GM12873 (cell line): ENCODE data around the gene SCFD2.

ENCODE experiments used
- TF ChIP-seq, protein P1 (sequence below): IDR thresholded peaks from 2 replicates; pipeline ENCODE4 v1.5.1; 2012; ENCODE audit warnings: low read depth, mild to moderate bottlenecking, moderate library complexity, low read length, control low read depth; ENCODE audit not compliant: insufficient read depth; ENCODE audit errors: missing control alignments

Gene SCFD2

DNA sequence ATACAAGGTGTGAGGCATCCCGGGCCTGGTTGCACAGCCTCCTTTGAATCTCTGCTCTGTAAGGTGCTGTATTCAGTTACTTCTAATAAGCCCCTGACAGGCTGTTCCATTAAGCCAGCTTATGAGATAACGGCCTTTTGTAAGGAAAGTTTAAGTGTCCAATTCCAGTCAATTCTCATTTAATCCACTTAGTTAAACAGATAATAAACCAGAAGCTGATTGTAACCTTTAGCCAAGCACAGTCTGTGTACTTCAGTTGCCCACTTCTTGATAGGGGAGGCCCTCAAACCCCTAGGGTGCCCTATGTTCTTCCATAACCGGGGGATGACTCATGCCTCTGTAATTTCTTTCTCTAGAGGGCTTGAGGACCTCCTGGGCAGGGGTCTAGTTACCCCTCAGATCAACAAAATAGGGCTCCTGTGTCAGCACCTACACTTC is 440.3 kb downstream of the SCFD2 start:
- TF ChIP-seq, protein P1, sequence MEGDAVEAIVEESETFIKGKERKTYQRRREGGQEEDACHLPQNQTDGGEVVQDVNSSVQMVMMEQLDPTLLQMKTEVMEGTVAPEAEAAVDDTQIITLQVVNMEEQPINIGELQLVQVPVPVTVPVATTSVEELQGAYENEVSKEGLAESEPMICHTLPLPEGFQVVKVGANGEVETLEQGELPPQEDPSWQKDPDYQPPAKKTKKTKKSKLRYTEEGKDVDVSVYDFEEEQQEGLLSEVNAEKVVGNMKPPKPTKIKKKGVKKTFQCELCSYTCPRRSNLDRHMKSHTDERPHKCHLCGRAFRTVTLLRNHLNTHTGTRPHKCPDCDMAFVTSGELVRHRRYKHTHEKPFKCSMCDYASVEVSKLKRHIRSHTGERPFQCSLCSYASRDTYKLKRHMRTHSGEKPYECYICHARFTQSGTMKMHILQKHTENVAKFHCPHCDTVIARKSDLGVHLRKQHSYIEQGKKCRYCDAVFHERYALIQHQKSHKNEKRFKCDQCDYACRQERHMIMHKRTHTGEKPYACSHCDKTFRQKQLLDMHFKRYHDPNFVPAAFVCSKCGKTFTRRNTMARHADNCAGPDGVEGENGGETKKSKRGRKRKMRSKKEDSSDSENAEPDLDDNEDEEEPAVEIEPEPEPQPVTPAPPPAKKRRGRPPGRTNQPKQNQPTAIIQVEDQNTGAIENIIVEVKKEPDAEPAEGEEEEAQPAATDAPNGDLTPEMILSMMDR: no peak

DNA sequence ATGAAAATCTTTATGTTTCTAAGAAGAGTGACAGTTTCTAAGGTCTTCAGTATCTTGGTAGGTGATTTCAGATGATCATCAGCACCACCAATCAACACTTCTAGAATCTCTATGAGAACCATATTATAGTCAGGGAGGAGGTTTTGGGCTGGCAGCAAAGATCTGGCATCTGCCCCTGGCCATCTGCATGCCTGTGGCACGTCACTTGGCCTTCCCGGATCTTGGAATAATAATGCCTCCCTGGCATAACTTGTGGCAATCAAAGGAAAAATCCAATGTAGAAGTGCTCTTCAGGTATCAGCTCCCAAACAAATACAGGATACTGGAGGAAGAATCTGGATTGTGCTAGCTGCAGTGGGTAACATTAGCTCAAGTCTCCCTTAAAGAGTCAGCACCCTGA is 446.4 kb downstream of the SCFD2 start:
- TF ChIP-seq, protein P1: no peak

DNA sequence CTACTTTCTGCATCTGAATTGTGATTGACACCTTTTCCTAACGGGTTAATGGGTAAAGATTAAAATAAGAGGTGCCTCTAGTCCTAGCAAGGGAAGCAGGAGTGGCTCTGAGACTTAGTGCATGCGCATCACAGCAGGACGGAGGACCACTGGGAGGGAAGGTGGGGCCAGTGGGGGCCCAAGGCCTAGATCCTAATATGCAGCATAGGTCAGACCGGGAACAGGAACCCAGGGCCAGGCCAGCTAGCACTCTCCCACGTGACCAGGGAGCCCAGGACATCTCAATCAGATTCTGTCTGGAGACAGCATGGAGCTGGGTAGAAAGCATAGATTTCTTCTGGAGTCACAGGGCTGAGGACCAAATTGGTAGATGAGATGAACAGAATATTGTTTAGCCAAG is 448.0 kb downstream of the SCFD2 start:
- TF ChIP-seq, protein P1: no peak

DNA sequence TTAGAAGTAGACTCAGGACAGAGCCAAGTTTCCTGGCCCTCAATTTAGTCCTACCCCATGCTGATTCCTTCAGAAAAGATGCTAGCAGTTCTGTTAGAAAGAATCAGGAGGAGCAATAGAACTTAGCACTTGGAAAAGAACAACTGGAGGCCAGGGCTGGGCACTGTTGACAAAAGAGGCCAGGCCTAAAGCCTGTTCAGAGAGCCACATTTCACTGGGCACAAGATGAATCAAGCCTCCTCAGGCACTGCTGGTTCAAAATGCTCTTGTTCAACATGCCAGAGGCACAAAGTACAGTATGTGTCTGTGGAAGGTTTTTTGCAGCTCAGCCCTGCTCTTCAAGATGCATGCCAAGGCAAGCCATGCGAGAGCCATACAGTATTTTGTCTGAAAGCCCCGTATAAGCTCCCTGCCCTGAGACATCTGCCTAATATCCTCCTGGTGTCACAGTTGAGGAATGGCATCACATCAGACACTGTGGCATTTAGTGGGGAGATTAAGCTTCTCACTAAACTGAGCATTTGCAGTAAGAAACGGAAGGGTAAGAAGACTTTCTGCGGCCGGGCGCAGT is 450.0 kb downstream of the SCFD2 start:
- TF ChIP-seq, protein P1: no peak

DNA sequence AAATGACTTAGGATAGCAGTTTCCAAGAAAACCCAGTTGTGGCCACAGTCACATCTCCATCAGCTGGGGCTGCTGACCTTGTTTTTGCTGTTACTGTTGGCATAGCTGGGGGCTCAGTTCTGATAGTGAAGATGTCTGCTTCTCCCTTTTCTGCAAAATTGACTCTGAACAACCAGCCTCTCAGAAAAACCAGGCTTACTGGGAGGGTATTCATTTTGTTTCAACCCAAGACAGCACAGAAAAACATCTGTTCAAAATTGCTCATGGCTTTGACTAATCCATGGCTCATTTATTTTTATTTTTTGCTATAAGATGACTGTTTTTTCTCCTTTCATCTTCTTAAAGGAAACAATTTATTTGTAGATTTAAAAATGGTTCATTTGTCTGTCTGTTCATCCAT is 450.7 kb downstream of the SCFD2 start:
- TF ChIP-seq, protein P1: no peak

DNA sequence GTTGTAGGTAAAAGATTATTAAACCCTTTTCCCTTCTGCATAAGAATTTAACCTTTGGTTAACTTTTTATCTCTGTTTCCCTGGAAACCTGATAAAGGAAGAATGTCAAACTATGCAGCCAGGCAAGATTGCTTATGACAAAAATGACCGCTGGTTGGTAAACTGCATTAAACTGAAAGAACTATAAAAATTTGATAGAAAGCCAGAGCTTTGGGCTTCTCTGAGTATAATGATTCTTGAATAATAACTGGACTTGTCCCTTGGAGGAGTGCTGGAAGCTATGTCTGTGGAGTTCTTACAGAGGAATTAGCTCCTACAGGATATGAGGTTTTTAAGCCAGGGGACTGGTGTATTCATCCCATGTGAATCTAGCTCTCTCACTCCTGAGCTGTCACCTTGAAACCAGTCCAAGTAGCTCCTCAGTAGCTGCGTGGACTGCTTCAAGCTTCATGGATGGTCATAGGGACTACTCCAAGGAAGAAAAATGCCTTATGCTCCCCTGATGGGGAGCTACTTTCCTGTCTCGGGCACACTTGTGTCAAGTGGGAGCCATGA is 451.7 kb downstream of the SCFD2 start:
- TF ChIP-seq, protein P1: no peak

DNA sequence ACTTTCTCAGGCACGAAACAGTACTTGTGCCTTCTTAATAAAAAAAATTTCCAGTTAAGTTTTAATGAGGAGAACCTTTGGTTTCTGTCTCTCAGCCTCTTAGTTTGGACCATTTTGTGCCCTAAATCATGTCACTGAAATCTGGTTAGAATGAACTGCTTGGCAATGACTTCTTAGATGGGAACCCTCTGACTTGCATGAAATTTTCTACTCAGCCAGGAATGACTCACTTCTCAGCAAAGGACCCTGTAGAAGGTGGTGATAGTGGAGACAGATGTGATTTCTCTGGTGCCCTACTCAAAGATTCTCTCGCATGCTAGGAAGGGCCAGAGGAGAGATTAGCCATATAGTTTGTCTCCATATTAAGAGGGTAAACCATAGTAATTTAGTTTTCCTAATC is 453.3 kb downstream of the SCFD2 start:
- TF ChIP-seq, protein P1: no peak
